Measurements from ENCODE around the gene CCDC81.
A peak's percentile ranks its signal among the peaks of the same experiment; 100 is the strongest.
"Not testable (repeated sequence)": the region's sequence is repeated elsewhere in the genome, so short reads cannot be mapped to it uniquely, and the experiment has no call there.

Gene CCDC81

GRCh38 chr11:86374586-86374985 is at the start of gene CCDC81:
CCDC81 (plus strand) TSS chr11:86374887; CDS start chr11:86375164, 277 bp downstream.
- no peak within 1 kb of the TSS for H3K9ac ChIP-seq (ENCODE audit: low read length in 2 of 2)
- H3K27me3 ChIP-seq (ENCODE audit: control insufficient read depth in 1 of 2, insufficient read depth in 2 of 2, low read length in 2 of 2): no peaks in the 10 kb centered on the region
- H3K4me1 ChIP-seq (ENCODE audit: control insufficient read depth, insufficient read depth, low read length): no peaks in the 10 kb centered on the region
- no peaks in the 10 kb centered on the region for H3K9me3 ChIP-seq (ENCODE audit: control insufficient read depth in 2 of 2, low read length in 2 of 2)
- no peaks in the 10 kb centered on the region for H3K36me3 ChIP-seq (ENCODE audit: control insufficient read depth in 2 of 2, insufficient read depth in 2 of 2, low read length in 2 of 2)
- H3K27ac ChIP-seq (ENCODE audit: low read length): no peak within 1 kb of the TSS
- H3K4me3 ChIP-seq (ENCODE audit: low read length in 2 of 2): peak within 1 kb of the TSS in 1 of 2 donors; percentile 59

GRCh38 chr11:86335131-86335767 is 39.4 kb upstream of the CCDC81 start:
- peaks cover 7 to 11% of the 10 kb centered on the region in 2 donors for H3K36me3 ChIP-seq (ENCODE audit: control insufficient read depth in 2 of 2, insufficient read depth in 2 of 2, low read length in 2 of 2)
- no peak overlapping the region for H3K9ac ChIP-seq (ENCODE audit: low read length in 2 of 2)
- H3K27ac ChIP-seq (ENCODE audit: low read length): no peak overlapping the region
- no peaks in the 10 kb centered on the region for H3K9me3 ChIP-seq (ENCODE audit: control insufficient read depth in 2 of 2, low read length in 2 of 2)
- no peaks in the 10 kb centered on the region for H3K4me1 ChIP-seq (ENCODE audit: control insufficient read depth, insufficient read depth, low read length)
- no peaks in the 10 kb centered on the region for H3K27me3 ChIP-seq (ENCODE audit: control insufficient read depth in 1 of 2, insufficient read depth in 2 of 2, low read length in 2 of 2)
- H3K4me3 ChIP-seq (ENCODE audit: low read length in 2 of 2): no peak overlapping the region

- no peak overlapping the region for H3K4me3 ChIP-seq (ENCODE audit: low read length in 2 of 2)
- H3K4me1 ChIP-seq (ENCODE audit: control insufficient read depth, insufficient read depth, low read length): no peaks in the 10 kb centered on the region
- peaks cover 7 to 11% of the 10 kb centered on the region in 2 donors for H3K36me3 ChIP-seq (ENCODE audit: control insufficient read depth in 2 of 2, insufficient read depth in 2 of 2, low read length in 2 of 2)
- no peak overlapping the region for H3K9ac ChIP-seq (ENCODE audit: low read length in 2 of 2)
- H3K9me3 ChIP-seq (ENCODE audit: control insufficient read depth in 2 of 2, low read length in 2 of 2): no peaks in the 10 kb centered on the region
- no peaks in the 10 kb centered on the region for H3K27me3 ChIP-seq (ENCODE audit: control insufficient read depth in 1 of 2, insufficient read depth in 2 of 2, low read length in 2 of 2)
- no peak overlapping the region for H3K27ac ChIP-seq (ENCODE audit: low read length)
Measured at GRCh38 chr11:86337227-86337626, 37.5 kb upstream of the CCDC81 start.

GRCh38 chr11:86341382-86341781 is 33.3 kb upstream of the CCDC81 start:
- Histone ChIP-seq H3K27me3 (ENCODE audit: control insufficient read depth in 1 of 2, insufficient read depth in 2 of 2, low read length in 2 of 2) (no peaks in the 10 kb centered on the region), H3K4me1 (ENCODE audit: control insufficient read depth, insufficient read depth, low read length) (no peaks in the 10 kb centered on the region), H3K9me3 (ENCODE audit: control insufficient read depth in 2 of 2, low read length in 2 of 2) (no peaks in the 10 kb centered on the region), H3K9ac (ENCODE audit: low read length in 2 of 2) (no peak overlapping the region), H3K4me3 (ENCODE audit: low read length in 2 of 2) (no peak overlapping the region), H3K36me3 (ENCODE audit: control insufficient read depth in 2 of 2, insufficient read depth in 2 of 2, low read length in 2 of 2) (peaks cover 5 to 9% of the 10 kb centered on the region in 2 donors), H3K27ac (ENCODE audit: low read length) (no peak overlapping the region)

GRCh38 chr11:86346513-86346912 is 28.2 kb upstream of the CCDC81 start:
- no peaks in the 10 kb centered on the region for H3K9me3 ChIP-seq (ENCODE audit: control insufficient read depth in 2 of 2, low read length in 2 of 2)

GRCh38 chr11:86355256-86355655 is 19.4 kb upstream of the CCDC81 start:
- Histone ChIP-seq H3K9me3 (ENCODE audit: control insufficient read depth in 2 of 2, low read length in 2 of 2) (no peaks in the 10 kb centered on the region), H3K27ac (ENCODE audit: low read length) (no peak overlapping the region), H3K9ac (ENCODE audit: low read length in 2 of 2) (no peak overlapping the region), H3K36me3 (ENCODE audit: control insufficient read depth in 2 of 2, insufficient read depth in 2 of 2, low read length in 2 of 2) (no peaks in the 10 kb centered on the region), H3K27me3 (ENCODE audit: control insufficient read depth in 1 of 2, insufficient read depth in 2 of 2, low read length in 2 of 2) (no peaks in the 10 kb centered on the region), H3K4me1 (ENCODE audit: control insufficient read depth, insufficient read depth, low read length) (no peaks in the 10 kb centered on the region), H3K4me3 (ENCODE audit: low read length in 2 of 2) (no peak overlapping the region)

More at GRCh38 chr11:86346513-86346912, 28.2 kb upstream of the CCDC81 start:
- Histone ChIP-seq H3K27ac (ENCODE audit: low read length) (no peak overlapping the region), H3K4me3 (ENCODE audit: low read length in 2 of 2) (no peak overlapping the region), H3K9ac (ENCODE audit: low read length in 2 of 2) (no peak overlapping the region), H3K4me1 (ENCODE audit: control insufficient read depth, insufficient read depth, low read length) (no peaks in the 10 kb centered on the region), H3K36me3 (ENCODE audit: control insufficient read depth in 2 of 2, insufficient read depth in 2 of 2, low read length in 2 of 2) (peaks cover 4 to 7% of the 10 kb centered on the region in 2 donors), H3K27me3 (ENCODE audit: control insufficient read depth in 1 of 2, insufficient read depth in 2 of 2, low read length in 2 of 2) (no peaks in the 10 kb centered on the region)

- H3K27ac ChIP-seq (ENCODE audit: low read length); H3K9me3 ChIP-seq (ENCODE audit: control insufficient read depth in 2 of 2, low read length in 2 of 2); H3K36me3 ChIP-seq (ENCODE audit: control insufficient read depth in 2 of 2, insufficient read depth in 2 of 2, low read length in 2 of 2); H3K4me1 ChIP-seq (ENCODE audit: control insufficient read depth, insufficient read depth, low read length); H3K4me3 ChIP-seq (ENCODE audit: low read length in 2 of 2); H3K9ac ChIP-seq (ENCODE audit: low read length in 2 of 2); H3K27me3 ChIP-seq (ENCODE audit: control insufficient read depth in 1 of 2, insufficient read depth in 2 of 2, low read length in 2 of 2): not testable (repeated sequence)
Measured at GRCh38 chr11:86357412-86357811, 17.3 kb upstream of the CCDC81 start.

- Histone ChIP-seq H3K27me3 (ENCODE audit: control insufficient read depth in 1 of 2, insufficient read depth in 2 of 2, low read length in 2 of 2) (no peaks in the 10 kb centered on the region), H3K4me3 (ENCODE audit: low read length in 2 of 2) (no peak overlapping the region), H3K9me3 (ENCODE audit: control insufficient read depth in 2 of 2, low read length in 2 of 2) (no peaks in the 10 kb centered on the region), H3K27ac (ENCODE audit: low read length) (no peak overlapping the region), H3K9ac (ENCODE audit: low read length in 2 of 2) (no peak overlapping the region), H3K4me1 (ENCODE audit: control insufficient read depth, insufficient read depth, low read length) (no peaks in the 10 kb centered on the region), H3K36me3 (ENCODE audit: control insufficient read depth in 2 of 2, insufficient read depth in 2 of 2, low read length in 2 of 2) (no peaks in the 10 kb centered on the region)
Measured at GRCh38 chr11:86358720-86359119, 16.0 kb upstream of the CCDC81 start.

- Histone ChIP-seq H3K27me3 (ENCODE audit: control insufficient read depth in 1 of 2, insufficient read depth in 2 of 2, low read length in 2 of 2) (no peaks in the 10 kb centered on the region), H3K4me1 (ENCODE audit: control insufficient read depth, insufficient read depth, low read length) (no peaks in the 10 kb centered on the region), H3K9ac (ENCODE audit: low read length in 2 of 2) (no peak overlapping the region), H3K9me3 (ENCODE audit: control insufficient read depth in 2 of 2, low read length in 2 of 2) (no peaks in the 10 kb centered on the region), H3K27ac (ENCODE audit: low read length) (no peak overlapping the region), H3K36me3 (ENCODE audit: control insufficient read depth in 2 of 2, insufficient read depth in 2 of 2, low read length in 2 of 2) (no peaks in the 10 kb centered on the region), H3K4me3 (ENCODE audit: low read length in 2 of 2) (no peak overlapping the region)
Measured at GRCh38 chr11:86360775-86361395, 13.8 kb upstream of the CCDC81 start.

GRCh38 chr11:86363424-86363823 is 11.3 kb upstream of the CCDC81 start:
- no peak overlapping the region for H3K9ac ChIP-seq (ENCODE audit: low read length in 2 of 2)
- H3K27me3 ChIP-seq (ENCODE audit: control insufficient read depth in 1 of 2, insufficient read depth in 2 of 2, low read length in 2 of 2): no peaks in the 10 kb centered on the region
- no peaks in the 10 kb centered on the region for H3K4me1 ChIP-seq (ENCODE audit: control insufficient read depth, insufficient read depth, low read length)
- H3K27ac ChIP-seq (ENCODE audit: low read length): no peak overlapping the region
- no peaks in the 10 kb centered on the region for H3K9me3 ChIP-seq (ENCODE audit: control insufficient read depth in 2 of 2, low read length in 2 of 2)
- H3K4me3 ChIP-seq (ENCODE audit: low read length in 2 of 2): no peak overlapping the region
- no peaks in the 10 kb centered on the region for H3K36me3 ChIP-seq (ENCODE audit: control insufficient read depth in 2 of 2, insufficient read depth in 2 of 2, low read length in 2 of 2)

- Histone ChIP-seq H3K9ac (ENCODE audit: low read length in 2 of 2) (no peak overlapping the region), H3K36me3 (ENCODE audit: control insufficient read depth in 2 of 2, insufficient read depth in 2 of 2, low read length in 2 of 2) (no peaks in the 10 kb centered on the region), H3K27me3 (ENCODE audit: control insufficient read depth in 1 of 2, insufficient read depth in 2 of 2, low read length in 2 of 2) (no peaks in the 10 kb centered on the region), H3K4me1 (ENCODE audit: control insufficient read depth, insufficient read depth, low read length) (no peaks in the 10 kb centered on the region), H3K9me3 (ENCODE audit: control insufficient read depth in 2 of 2, low read length in 2 of 2) (no peaks in the 10 kb centered on the region), H3K4me3 (ENCODE audit: low read length in 2 of 2) (no peak overlapping the region), H3K27ac (ENCODE audit: low read length) (no peak overlapping the region)
Measured at GRCh38 chr11:86365546-86365945, 9.1 kb upstream of the CCDC81 start.

Measured in stomach smooth muscle (tissue), 2 donors.